OCI-LY3 (cell line): ENCODE measurements around the gene CELF4.

Experiments
- CTCF ChIP-seq: fragments of 200-600, 300-600 bp; sonication (generic); IDR thresholded peaks from 2 replicates; pipeline ENCODE4 v1.5.1; 2014; ENCODE audit warnings: antibody characterized with exemption, low read length, low read depth
- EZH2phosphoT487 ChIP-seq: fragments of 200-600 bp; shearing (Covaris generic); IDR thresholded peaks from 2 replicates; pipeline ENCODE4 v1.6.1; 2018; ENCODE audit warnings: antibody characterized with exemption, mixed run types, low read depth

GRCh38 chr18:37275237-37275741 is 290.3 kb downstream of the CELF4 start:
- TF ChIP-seq EZH2phosphoT487 (no peak), CTCF (no peak)
